HG02759 (cell line): ENCODE data around the gene RHOJ.
"Not testable (repeated sequence)": the region's sequence is repeated elsewhere in the genome, so short reads cannot be mapped to it uniquely, and the experiment has no call there.

Experiments used
- ATAC-seq: cut with Tn5 transposase; IDR thresholded peaks from one replicate; pipeline ENCODE4 v1.9.1; 2021; ENCODE audit warnings: mild to moderate bottlenecking, moderate library complexity; ENCODE audit not compliant: unreplicated experiment

The RHOJ gene

DNA sequence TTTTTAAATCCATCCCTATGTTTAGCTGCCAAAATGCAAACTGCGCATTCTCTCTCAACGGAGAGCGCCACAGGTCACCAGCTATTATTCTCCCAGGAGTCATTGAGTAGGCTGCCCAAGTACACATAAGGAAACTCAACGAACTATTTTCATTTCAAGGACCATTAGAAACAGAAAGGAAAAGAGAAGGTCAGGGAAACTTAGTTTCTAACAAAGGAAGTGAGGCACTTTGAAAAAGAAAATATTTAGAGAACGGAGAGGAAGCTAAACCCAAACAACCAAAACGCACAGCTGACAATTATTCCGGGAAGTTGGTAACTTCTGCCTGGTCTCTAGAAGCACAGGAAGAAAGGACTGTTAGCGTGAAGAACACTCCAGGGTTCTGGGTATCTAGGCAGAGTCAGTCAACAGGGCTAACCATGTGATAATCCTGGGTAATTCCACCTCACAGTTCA lies 91.0 kb downstream of the RHOJ start:
- ATAC-seq = no peak

GRCh38 chr14:63296060-63296563 lies 91.9 kb downstream of the RHOJ start:
- ATAC-seq = no peak

DNA sequence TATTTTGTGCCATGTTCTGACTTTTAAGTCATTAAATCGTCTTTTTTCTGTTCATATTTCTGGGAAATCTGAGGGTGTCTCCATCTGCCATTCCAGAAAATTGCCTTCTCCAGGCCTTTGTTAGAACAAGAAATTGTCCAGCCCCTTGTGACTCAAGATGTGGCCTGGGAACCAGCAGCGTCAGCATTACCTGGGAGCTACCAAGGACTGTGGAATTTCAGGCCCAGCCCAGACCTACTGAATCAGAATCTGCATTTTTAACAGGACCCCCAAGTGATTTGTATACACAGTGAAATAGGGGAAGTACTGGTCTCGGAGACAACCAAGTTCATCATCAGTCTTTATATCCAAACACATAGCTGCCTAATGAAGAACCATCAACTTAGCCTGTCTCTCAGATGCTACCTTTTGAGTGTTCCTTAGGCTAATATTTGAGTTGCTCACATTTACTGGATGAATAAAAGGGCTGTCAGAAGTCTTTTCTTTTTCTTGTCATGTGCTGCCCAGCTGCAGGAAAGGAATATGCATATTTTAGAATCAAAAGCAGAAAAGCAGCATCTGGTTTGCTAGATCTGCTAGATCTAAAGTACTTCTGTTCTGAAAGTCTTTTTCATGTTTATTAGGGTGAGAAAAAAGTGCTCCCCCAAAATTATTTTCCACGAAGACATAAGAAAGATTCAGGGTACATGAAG lies 93.3 kb downstream of the RHOJ start:
- no peak for ATAC-seq

GRCh38 chr14:63299351-63300110 lies 95.3 kb downstream of the RHOJ start:
- ATAC-seq = no peak

DNA sequence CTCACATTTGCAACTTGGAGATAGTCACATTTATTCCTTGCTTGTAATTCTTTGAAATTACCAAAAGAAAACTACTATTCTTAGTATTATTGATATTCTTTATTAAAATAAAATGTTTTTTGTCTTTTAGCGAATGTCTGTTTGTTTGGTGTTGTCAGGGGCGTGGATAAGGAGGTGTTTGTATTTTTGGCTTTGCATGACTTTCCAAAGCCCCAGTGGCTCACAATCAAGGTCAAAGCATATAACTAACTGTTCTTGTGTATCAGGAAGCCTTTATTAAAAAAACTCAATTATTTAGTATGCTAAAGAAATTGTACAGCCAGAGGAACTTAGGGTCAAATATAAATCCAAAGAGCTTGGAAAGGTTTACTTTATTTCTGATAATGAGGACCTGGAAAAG lies 96.6 kb downstream of the RHOJ start:
- ATAC-seq = no peak

GRCh38 chr14:63301891-63302534 lies 97.8 kb downstream of the RHOJ start:
- ATAC-seq = no peak

DNA sequence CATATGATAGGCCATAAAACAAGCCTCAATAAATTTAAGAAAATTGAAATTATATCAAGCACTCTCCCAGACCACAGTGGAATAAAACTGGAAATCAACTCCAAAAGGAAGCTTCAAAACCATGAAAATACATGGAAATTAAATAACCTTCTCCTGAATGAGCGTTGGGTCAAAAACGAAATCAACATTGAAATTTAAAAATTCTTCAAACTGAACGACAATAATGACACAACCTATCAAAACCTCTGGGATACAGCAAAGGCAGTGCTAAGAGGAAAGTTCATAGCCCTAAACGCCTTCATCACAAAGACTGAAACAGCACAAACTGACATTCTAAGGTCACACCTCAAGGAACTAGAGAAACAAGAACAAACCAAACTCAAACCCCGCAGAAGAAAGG lies 100.2 kb downstream of the RHOJ start:
- ATAC-seq = not testable (repeated sequence)

- ATAC-seq = no peak
Observed at GRCh38 chr14:63308723-63309317, 104.6 kb downstream of the RHOJ start.

- ATAC-seq = no peak
Observed at GRCh38 chr14:63318835-63319234, 114.6 kb downstream of the RHOJ start, which contains the start of gene GPHB5. GPHB5 (minus strand) TSS chr14:63318935; CDS start chr14:63317849, 1,086 bp downstream.

DNA sequence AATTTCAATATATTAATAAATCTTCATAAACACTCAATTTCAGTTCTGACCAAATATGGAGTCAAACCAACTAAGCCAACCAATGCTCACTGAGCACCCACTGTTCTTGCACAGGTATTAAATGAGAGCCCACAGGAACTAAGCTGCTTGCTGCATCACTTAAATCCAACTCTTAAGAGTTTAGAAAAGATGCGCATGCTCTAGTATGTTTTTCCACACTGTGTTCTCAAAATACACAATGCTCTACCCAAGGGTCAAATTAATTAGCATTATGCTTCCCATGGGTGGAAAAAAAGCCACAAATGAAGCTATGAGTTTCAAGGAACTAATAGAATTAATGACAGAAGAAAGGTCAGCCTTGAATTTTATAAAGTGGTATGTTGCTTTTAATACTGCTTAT lies 118.2 kb downstream of the RHOJ start:
- ATAC-seq = no peak

- ATAC-seq = no peak
Observed at GRCh38 chr14:63322897-63323573, 118.8 kb downstream of the RHOJ start.

DNA sequence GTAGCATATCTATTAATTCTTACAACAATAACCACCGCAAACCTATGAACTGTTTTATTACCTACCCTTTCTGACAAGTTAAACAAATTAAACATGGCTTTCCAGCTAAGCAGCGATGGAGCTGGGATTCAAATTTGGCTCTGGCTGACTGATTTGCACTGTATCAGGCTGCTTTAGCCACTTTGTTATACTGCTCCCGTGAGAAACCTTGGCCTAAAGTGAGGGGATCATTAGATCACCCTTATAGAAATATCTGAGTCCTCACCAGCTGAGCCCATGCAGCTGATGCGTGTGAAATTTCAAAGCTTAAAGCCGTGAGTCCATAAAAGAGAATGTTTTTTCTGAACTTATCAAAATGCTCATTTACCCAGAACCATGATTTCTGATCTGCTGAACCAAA lies 122.6 kb downstream of the RHOJ start:
- no peak for ATAC-seq

GRCh38 chr14:63328787-63329737 lies 124.8 kb downstream of the RHOJ start:
- no peak for ATAC-seq

DNA sequence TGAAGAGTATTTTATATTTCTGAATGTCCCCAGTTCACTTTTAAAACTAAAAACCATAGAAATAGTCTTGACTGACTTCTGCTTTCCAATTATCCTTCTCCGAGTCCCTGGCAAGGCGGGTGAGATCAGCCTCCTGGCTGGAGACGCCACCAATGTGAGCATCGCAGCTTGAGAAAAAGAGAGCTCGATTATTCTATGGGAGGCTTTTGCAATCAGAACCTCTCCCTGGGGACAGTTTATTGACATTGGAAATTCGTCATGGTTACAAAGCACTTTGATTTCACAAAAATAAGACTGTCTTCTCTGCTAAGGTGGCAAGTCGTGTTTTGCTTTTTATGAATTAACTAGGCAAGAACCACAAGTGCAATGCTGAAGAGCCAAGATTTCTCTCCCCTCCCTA lies 138.1 kb downstream of the RHOJ start:
- no peak for ATAC-seq
